T-helper 2 cell treated with Interferon-gamma antibody and Interleukin-4, amounts not matched to agents 5 μg/mL and 100 μg/mL, for 36 hours (primary cell): ENCODE data around the gene SPAG4.

Source experiments
- DNase-seq: peaks from one replicate; pipeline ENCODE4 v3.0.0; 2021; ENCODE audit warnings: low spot score
- H3K27ac Mint-ChIP-seq: one replicate; pipeline ENCODE4 v1.8.0; 2021; ENCODE audit warnings: mild to moderate bottlenecking, mixed read lengths
- H3K27me3 Mint-ChIP-seq: one replicate; pipeline ENCODE4 v1.8.0; 2021; ENCODE audit warnings: low read depth, mixed read lengths
- H3K36me3 Mint-ChIP-seq: one replicate; pipeline ENCODE4 v1.8.0; 2021; ENCODE audit warnings: low read depth, mixed read lengths
- H3K4me1 Mint-ChIP-seq: one replicate; pipeline ENCODE4 v1.8.0; 2021; ENCODE audit warnings: low read depth, mixed read lengths
- H3K4me3 Mint-ChIP-seq: one replicate; pipeline ENCODE4 v1.8.0; 2022; ENCODE audit warnings: mild to moderate bottlenecking, moderate library complexity, mixed read lengths
- H3K9me3 Mint-ChIP-seq: one replicate; pipeline ENCODE4 v1.8.0; 2021; ENCODE audit warnings: mixed read lengths

SPAG4 gene

DNA sequence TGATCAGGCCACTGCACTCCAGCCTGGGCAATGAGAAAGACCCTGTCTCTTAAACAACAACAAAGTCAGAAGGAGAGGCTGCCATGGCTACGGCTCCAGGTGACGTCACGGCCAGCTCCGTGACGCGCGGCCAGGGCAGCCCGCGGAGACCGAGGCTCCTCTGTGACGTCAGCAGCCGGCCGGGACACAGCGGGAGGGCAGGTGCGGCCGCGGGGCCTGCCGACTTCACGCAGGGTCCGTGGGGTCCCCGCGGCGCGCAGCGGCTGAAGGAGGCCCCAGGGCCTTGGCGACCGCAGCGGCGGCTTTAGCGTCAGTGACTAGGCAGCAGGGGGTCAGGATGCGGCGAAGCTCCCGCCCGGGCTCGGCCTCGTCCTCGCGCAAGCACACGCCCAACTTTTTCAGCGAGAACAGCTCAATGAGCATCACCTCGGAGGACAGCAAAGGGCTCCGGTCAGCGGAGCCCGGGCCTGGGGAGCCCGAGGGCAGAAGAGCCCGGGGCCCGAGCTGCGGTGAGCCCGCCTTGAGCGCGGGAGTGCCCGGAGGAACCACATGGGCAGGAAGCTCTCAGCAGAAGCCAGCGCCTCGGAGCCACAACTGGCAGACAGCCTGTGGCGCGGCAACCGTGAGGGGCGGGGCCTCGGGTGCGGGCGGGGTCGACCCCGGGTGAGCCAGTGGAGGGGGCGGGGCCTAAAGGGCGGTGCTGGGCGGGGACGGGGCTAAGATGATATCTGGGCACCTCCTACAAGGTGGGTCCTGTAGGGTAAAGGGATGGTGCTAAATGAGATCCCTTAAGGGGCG is at the start of gene SPAG4:
Gene SPAG4 (plus strand): TSS at position 163 of the 798 bp plus-strand sequence. CDS start 175 bp downstream, at position 338.
- Mint-ChIP-seq H3K4me3 (peak within 1 kb of the TSS; percentile 86), H3K36me3 (no peaks in the 10 kb centered on the region), H3K4me1 (peaks cover 27% of the 10 kb centered on the region), H3K27ac (peak within 1 kb of the TSS; percentile 96), H3K9me3 (no peaks in the 10 kb centered on the region), H3K27me3 (no peaks in the 10 kb centered on the region)
- peak; percentile 97 for DNase-seq

- peaks cover 3% of the 10 kb centered on the region for H3K36me3 Mint-ChIP-seq
- H3K4me3 Mint-ChIP-seq = no peak overlapping the region
- H3K27me3 Mint-ChIP-seq = peaks cover 6% of the 10 kb centered on the region
- H3K4me1 Mint-ChIP-seq = no peaks in the 10 kb centered on the region
- no peak overlapping the region for H3K27ac Mint-ChIP-seq
- peaks cover 5% of the 10 kb centered on the region for H3K9me3 Mint-ChIP-seq
- no peak for DNase-seq
Observed at GRCh38 chr20:35568645-35569044, 47.0 kb upstream of the SPAG4 start.

DNA sequence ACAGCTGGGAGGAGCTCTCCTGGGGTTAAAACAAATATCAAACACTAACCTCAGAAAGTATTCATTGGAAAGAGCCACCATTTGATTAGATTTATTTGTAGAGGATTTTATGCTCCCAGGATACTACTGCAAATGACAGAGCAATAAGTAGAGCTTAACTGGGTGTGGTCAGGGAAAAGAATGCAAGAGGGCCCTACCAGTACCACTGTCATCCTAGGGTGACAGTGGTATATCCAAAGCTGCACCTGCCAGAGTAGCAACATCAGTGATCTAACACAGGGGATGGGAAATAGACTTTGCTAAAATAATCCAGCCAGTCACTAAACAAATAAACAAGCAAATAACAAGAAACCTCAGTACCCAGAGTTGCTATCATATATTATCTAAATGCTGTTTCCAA is 44.1 kb upstream of the SPAG4 start:
- Mint-ChIP-seq H3K36me3 (peaks cover 3% of the 10 kb centered on the region), H3K9me3 (peaks cover 11% of the 10 kb centered on the region), H3K4me1 (no peaks in the 10 kb centered on the region), H3K27me3 (peaks cover 9% of the 10 kb centered on the region), H3K27ac (no peak overlapping the region), H3K4me3 (no peak overlapping the region)
- no peak for DNase-seq

GRCh38 chr20:35572838-35573237 is 42.8 kb upstream of the SPAG4 start:
- peaks cover 3% of the 10 kb centered on the region for H3K36me3 Mint-ChIP-seq
- no peak overlapping the region for H3K27ac Mint-ChIP-seq
- H3K9me3 Mint-ChIP-seq = peaks cover 11% of the 10 kb centered on the region
- DNase-seq = no peak
- H3K4me3 Mint-ChIP-seq = no peak overlapping the region
- H3K4me1 Mint-ChIP-seq = no peaks in the 10 kb centered on the region
- peaks cover 3% of the 10 kb centered on the region for H3K27me3 Mint-ChIP-seq

- Mint-ChIP-seq H3K4me3 (no peak overlapping the region), H3K9me3 (peaks cover 11% of the 10 kb centered on the region), H3K27ac (no peak overlapping the region), H3K4me1 (no peaks in the 10 kb centered on the region), H3K27me3 (peaks cover 3% of the 10 kb centered on the region), H3K36me3 (peaks cover 3% of the 10 kb centered on the region)
- DNase-seq = no peak
Observed at GRCh38 chr20:35575958-35576357, 39.7 kb upstream of the SPAG4 start.

DNA sequence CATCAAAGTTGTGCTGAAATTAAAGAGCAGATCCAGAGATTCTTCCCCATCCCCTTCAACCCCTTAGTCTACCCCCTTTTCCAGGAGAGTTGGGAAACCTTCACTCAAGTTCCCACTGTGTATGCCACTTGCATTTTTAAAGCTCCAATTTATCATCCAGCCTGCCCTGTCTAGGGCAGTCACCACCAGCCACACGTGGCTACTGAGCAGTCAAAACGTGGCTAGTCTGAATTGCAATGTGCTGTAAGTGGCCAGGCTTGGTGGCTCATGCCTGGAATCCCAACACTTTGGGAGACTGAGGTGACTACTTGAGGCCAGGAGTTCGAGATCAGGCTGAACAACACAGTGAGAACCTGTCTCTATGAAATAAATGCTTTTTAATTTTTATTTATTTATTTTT is 38.8 kb upstream of the SPAG4 start:
- Mint-ChIP-seq H3K27me3 (peaks cover 3% of the 10 kb centered on the region), H3K36me3 (peaks cover 3% of the 10 kb centered on the region), H3K4me1 (no peaks in the 10 kb centered on the region)

GRCh38 chr20:35578469-35578868 is 37.2 kb upstream of the SPAG4 start:
- no peak for DNase-seq
- Mint-ChIP-seq H3K9me3 (peaks cover 6% of the 10 kb centered on the region), H3K36me3 (no peaks in the 10 kb centered on the region), H3K4me1 (no peaks in the 10 kb centered on the region), H3K4me3 (no peak overlapping the region), H3K27ac (no peak overlapping the region), H3K27me3 (peaks cover 3% of the 10 kb centered on the region)

More for the DNA sequence above, 38.8 kb upstream of the SPAG4 start:
- no peak overlapping the region for H3K4me3 Mint-ChIP-seq
- peaks cover 11% of the 10 kb centered on the region for H3K9me3 Mint-ChIP-seq
- no peak for DNase-seq
- no peak overlapping the region for H3K27ac Mint-ChIP-seq

GRCh38 chr20:35579196-35579595 is 36.4 kb upstream of the SPAG4 start:
- Mint-ChIP-seq H3K27ac (no peak overlapping the region), H3K4me3 (no peak overlapping the region), H3K36me3 (no peaks in the 10 kb centered on the region), H3K27me3 (no peaks in the 10 kb centered on the region), H3K4me1 (no peaks in the 10 kb centered on the region), H3K9me3 (peaks cover 2% of the 10 kb centered on the region)
- no peak for DNase-seq

- Mint-ChIP-seq H3K27me3 (no peaks in the 10 kb centered on the region), H3K27ac (no peak overlapping the region), H3K9me3 (no peaks in the 10 kb centered on the region), H3K4me1 (no peaks in the 10 kb centered on the region), H3K36me3 (no peaks in the 10 kb centered on the region), H3K4me3 (no peak overlapping the region)
- no peak for DNase-seq
Observed at GRCh38 chr20:35582131-35582530, 33.5 kb upstream of the SPAG4 start.

DNA sequence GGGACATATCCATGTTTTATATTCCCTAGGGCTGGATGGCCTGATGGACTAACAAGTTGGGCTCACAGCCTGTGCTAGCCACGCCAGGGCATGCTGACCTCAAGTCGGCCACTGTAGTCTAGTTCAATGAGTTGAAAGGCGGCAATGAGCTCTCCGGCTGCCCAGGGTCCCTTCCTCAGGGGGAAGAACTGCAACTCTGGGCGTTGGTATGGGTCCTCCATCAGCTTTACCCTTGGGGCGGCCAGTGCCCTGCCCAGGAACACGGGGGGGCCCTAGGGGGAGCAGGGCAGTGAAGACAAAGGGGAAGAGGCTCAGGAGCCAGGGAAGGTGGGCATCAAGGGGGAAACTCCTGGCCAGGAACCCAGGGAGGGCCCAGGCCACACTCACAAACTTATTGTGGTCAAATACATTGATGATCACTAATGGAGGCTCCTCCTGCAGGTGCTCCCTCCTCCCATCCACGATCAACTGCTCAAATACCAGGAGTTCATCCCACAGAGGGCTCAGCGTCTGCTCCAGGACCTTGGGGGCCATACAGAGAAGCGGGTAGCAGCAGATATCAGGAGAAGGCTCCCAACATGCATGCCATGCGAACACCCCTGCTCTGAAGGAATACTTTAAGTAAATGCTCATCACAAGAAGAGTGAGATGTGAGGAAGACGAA is 32.8 kb upstream of the SPAG4 start:
- no peak for DNase-seq
- Mint-ChIP-seq H3K4me1 (no peaks in the 10 kb centered on the region), H3K27me3 (no peaks in the 10 kb centered on the region), H3K4me3 (no peak overlapping the region), H3K27ac (no peak overlapping the region), H3K36me3 (no peaks in the 10 kb centered on the region), H3K9me3 (no peaks in the 10 kb centered on the region)

- Mint-ChIP-seq H3K4me3 (no peak overlapping the region), H3K9me3 (no peaks in the 10 kb centered on the region), H3K4me1 (no peaks in the 10 kb centered on the region), H3K36me3 (no peaks in the 10 kb centered on the region), H3K27me3 (no peaks in the 10 kb centered on the region), H3K27ac (no peak overlapping the region)
- no peak for DNase-seq
Observed at GRCh38 chr20:35583636-35584560, 31.7 kb upstream of the SPAG4 start.

- no peaks in the 10 kb centered on the region for H3K27me3 Mint-ChIP-seq
- no peaks in the 10 kb centered on the region for H3K4me1 Mint-ChIP-seq
- no peak for DNase-seq
- H3K36me3 Mint-ChIP-seq = no peaks in the 10 kb centered on the region
- H3K4me3 Mint-ChIP-seq = no peak overlapping the region
- no peak overlapping the region for H3K27ac Mint-ChIP-seq
- no peaks in the 10 kb centered on the region for H3K9me3 Mint-ChIP-seq
Observed at GRCh38 chr20:35586751-35587425, 28.7 kb upstream of the SPAG4 start.

GRCh38 chr20:35587436-35587835 is 28.2 kb upstream of the SPAG4 start:
- no peak for DNase-seq
- Mint-ChIP-seq H3K4me1 (no peaks in the 10 kb centered on the region), H3K9me3 (no peaks in the 10 kb centered on the region), H3K36me3 (no peaks in the 10 kb centered on the region), H3K27me3 (no peaks in the 10 kb centered on the region), H3K4me3 (no peak overlapping the region), H3K27ac (no peak overlapping the region)
